AG04450 (cell line): ENCODE measurements around the gene CASR. TPM values are rescaled to one million over a fixed set of nuclear protein-coding genes. Genes with fewer than 3 reads are reported as not detected.

Experiments
- CTCF ChIA-PET: fragments of 300-600, 350-600 bp; formaldehyde crosslinking; extraction: SDS; loops from one replicate; lab custom pipeline; 2022; ENCODE audit warnings: antibody characterized with exemption, inconsistent platforms; lab: Charles Lee
- POLR2A ChIA-PET: fragments of 350-600 bp; formaldehyde crosslinking; extraction: SDS; loops from one replicate; lab custom pipeline; 2021; ENCODE audit warnings: antibody characterized with exemption, inconsistent platforms; lab: Yijun Ruan, JAX
- DNase-seq: peaks from one replicate; pipeline ENCODE4 v3.0.0-alpha.2; 2011; ENCODE audit warnings: low read depth, low spot score
- H3K27ac ChIP-seq: one replicate; pipeline ENCODE4 v1.5.1; 2012; ENCODE audit warnings: low read depth, low read length, control low read depth
- H3K27me3 ChIP-seq: one replicate; pipeline ENCODE4 v1.6.0; 2012; ENCODE audit warnings: low read length; ENCODE audit not compliant: control insufficient read depth, insufficient read depth
- H3K4me3 ChIP-seq: 2 replicates; pipeline ENCODE4 v1.5.1; 2011; ENCODE audit warnings: mild to moderate bottlenecking, low read depth, low read length, control low read depth
- H3K9me3 ChIP-seq: 2 replicates; pipeline ENCODE4 v1.5.1; 2012; ENCODE audit warnings: low read length; ENCODE audit not compliant: control insufficient read depth, insufficient read depth
- CTCF ChIP-seq: IDR thresholded peaks from 2 replicates; pipeline ENCODE4 v1.5.1; 2011; ENCODE audit warnings: low read depth, low read length, control low read depth, inconsistent platforms
- polyA plus RNA-seq: library from polyadenylated mRNA; depleted of rRNA; stranded (reverse); fragments of >200 nt; gene quantifications from 2 replicates; pipeline ENCODE4 v1.2.3, GENCODE V29; 2011

The CASR gene
- polyA plus RNA-seq, 1 experiment = not detected

GRCh38 chr3:122307094-122307687 is 123.7 kb downstream of the CASR start:
- Histone ChIP-seq H3K9me3 (no peaks in the 10 kb centered on the region), H3K4me3 (no peak overlapping the region), H3K27me3 (peaks cover 10% of the 10 kb centered on the region), H3K27ac (no peak overlapping the region)
- TF ChIP-seq CTCF = no peak
- POLR2A ChIA-PET = interaction anchor here (0.6 kb wide), 1 partner anchor 794 kb away, joined by 7 read pairs; no protein-coding TSS in a partner anchor
- CTCF ChIA-PET = interaction anchor here (0.6 kb wide), 1 partner anchor 397 kb away, joined by 3 read pairs; no protein-coding TSS in a partner anchor
- no peak for DNase-seq

GRCh38 chr3:122307976-122308375 is 124.5 kb downstream of the CASR start:
- DNase-seq = no peak
- ChIA-PET POLR2A (interaction anchor here (0.6 kb wide), 1 partner anchor 795 kb away, joined by 7 read pairs; no protein-coding TSS in a partner anchor), CTCF (interaction anchor here (0.6 kb wide), 1 partner anchor 398 kb away, joined by 3 read pairs; no protein-coding TSS in a partner anchor)
- peaks cover 10% of the 10 kb centered on the region for H3K27me3 ChIP-seq
- H3K9me3 ChIP-seq = no peaks in the 10 kb centered on the region
- H3K4me3 ChIP-seq = no peak overlapping the region
- no peak for TF ChIP-seq CTCF
- H3K27ac ChIP-seq = no peak overlapping the region

- Histone ChIP-seq H3K9me3 (no peaks in the 10 kb centered on the region), H3K27me3 (peaks cover 10% of the 10 kb centered on the region), H3K4me3 (no peak overlapping the region), H3K27ac (no peak overlapping the region)
- no peak for DNase-seq
- CTCF ChIA-PET = interaction anchor here (0.6 kb wide), 1 partner anchor 10 kb away, joined by 3 read pairs; no protein-coding TSS in a partner anchor
- POLR2A ChIA-PET = no interaction called here
- no peak for TF ChIP-seq CTCF
These were observed 126.9 kb downstream of the CASR start for GRCh38 chr3:122310361-122310760.

- Histone ChIP-seq H3K27me3 (peaks cover 7% of the 10 kb centered on the region), H3K4me3 (no peak overlapping the region), H3K27ac (no peak overlapping the region), H3K9me3 (no peaks in the 10 kb centered on the region)
- no peak for TF ChIP-seq CTCF
- POLR2A ChIA-PET = no interaction called here
- no peak for DNase-seq
- CTCF ChIA-PET = no interaction called here
These were observed 129.4 kb downstream of the CASR start for GRCh38 chr3:122312826-122313225.

- ChIA-PET CTCF (interaction anchor here (0.9 kb wide), 1 partner anchor 55 kb away, joined by 3 read pairs; no protein-coding TSS in a partner anchor), POLR2A (no interaction called here)
- no peak overlapping the region for H3K4me3 ChIP-seq
- no peak overlapping the region for H3K27ac ChIP-seq
- TF ChIP-seq CTCF = no peak
- H3K27me3 ChIP-seq = peaks cover 7% of the 10 kb centered on the region
- H3K9me3 ChIP-seq = no peaks in the 10 kb centered on the region
- no peak for DNase-seq
These were observed 129.8 kb downstream of the CASR start for GRCh38 chr3:122313281-122313680.
